GM21447 (cell line): ENCODE results near the gene MIER2.
A peak's percentile ranks its signal among the peaks of the same experiment; 100 is the strongest.
"Not testable (repeated sequence)": the region's sequence is repeated elsewhere in the genome, so short reads cannot be mapped to it uniquely, and the experiment has no call there.

ENCODE experiments used
- ATAC-seq: cut with Tn5 transposase; IDR thresholded peaks from one replicate; pipeline ENCODE4 v1.9.1; 2021; ENCODE audit not compliant: unreplicated experiment

MIER2 gene

GRCh38 chr19:344625-345319, at the start of gene MIER2:
Gene MIER2, minus strand, starts transcription at chr19:344796. Its CDS starts 14 bp downstream, at chr19:344782.
- peak; percentile 70 for ATAC-seq

GRCh38 chr19:393560-393959, 49.0 kb upstream of the MIER2 start:
- not testable (repeated sequence) for ATAC-seq

- no peak for ATAC-seq
Observed at GRCh38 chr19:392375-392970, 47.9 kb upstream of the MIER2 start.

GRCh38 chr19:391726-392374, 47.3 kb upstream of the MIER2 start:
- ATAC-seq: no peak

- no peak for ATAC-seq
Observed at GRCh38 chr19:391207-391557, 46.6 kb upstream of the MIER2 start.

GRCh38 chr19:390386-391206, 46.0 kb upstream of the MIER2 start:
- ATAC-seq: no peak

GRCh38 chr19:389935-390289, 45.3 kb upstream of the MIER2 start:
- ATAC-seq: no peak

GRCh38 chr19:389255-389934, 44.8 kb upstream of the MIER2 start:
- no peak for ATAC-seq

- no peak for ATAC-seq
Observed at GRCh38 chr19:388691-389090, 44.1 kb upstream of the MIER2 start.

- ATAC-seq: no peak
Observed at GRCh38 chr19:387777-388176, 43.2 kb upstream of the MIER2 start.

- ATAC-seq: not testable (repeated sequence)
Observed at GRCh38 chr19:386632-387301, 42.2 kb upstream of the MIER2 start.

GRCh38 chr19:386189-386588, 41.6 kb upstream of the MIER2 start:
- ATAC-seq: not testable (repeated sequence)

- ATAC-seq: no peak
Observed at GRCh38 chr19:384799-385169, 40.2 kb upstream of the MIER2 start.

- ATAC-seq: no peak
Observed at GRCh38 chr19:383922-384798, 39.6 kb upstream of the MIER2 start.

- ATAC-seq: no peak
Observed at GRCh38 chr19:383040-383439, 38.4 kb upstream of the MIER2 start.

- not testable (repeated sequence) for ATAC-seq
Observed at GRCh38 chr19:382578-382977, 38.0 kb upstream of the MIER2 start.

GRCh38 chr19:381901-382300, 37.3 kb upstream of the MIER2 start:
- not testable (repeated sequence) for ATAC-seq

- not testable (repeated sequence) for ATAC-seq
Observed at GRCh38 chr19:380618-381219, 36.1 kb upstream of the MIER2 start.

- no peak for ATAC-seq
Observed at GRCh38 chr19:379796-380195, 35.2 kb upstream of the MIER2 start.
